ENCODE measurements around the gene TMEM25.
"Not testable (repeated sequence)": the region's sequence is repeated elsewhere in the genome, so short reads cannot be mapped to it uniquely, and the experiment has no call there.

The TMEM25 gene

DNA sequence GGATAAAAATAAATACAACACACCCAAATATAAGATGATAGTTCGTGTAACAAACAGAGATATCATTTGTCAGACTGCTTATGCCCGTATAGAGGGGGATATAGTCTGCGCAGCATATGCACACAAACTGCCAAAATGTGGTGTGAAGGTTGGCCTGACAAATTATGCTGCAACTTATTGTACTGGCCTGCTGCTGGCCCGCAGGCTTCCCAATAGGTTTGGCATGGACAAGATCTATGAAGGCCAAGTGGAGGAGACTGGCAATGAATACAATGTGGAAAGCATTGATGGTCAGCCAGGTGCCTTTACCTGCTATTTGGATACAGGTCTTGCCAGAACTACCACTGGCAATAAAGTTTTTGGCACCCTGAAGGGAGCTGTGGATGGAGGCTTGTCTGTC lies 29.8 kb downstream of the TMEM25 start:
- no peak overlapping the region for H3K4me3 ChIP-seq (ENCODE audit: low read depth, low read length)
- TF ChIP-seq, protein P1, sequence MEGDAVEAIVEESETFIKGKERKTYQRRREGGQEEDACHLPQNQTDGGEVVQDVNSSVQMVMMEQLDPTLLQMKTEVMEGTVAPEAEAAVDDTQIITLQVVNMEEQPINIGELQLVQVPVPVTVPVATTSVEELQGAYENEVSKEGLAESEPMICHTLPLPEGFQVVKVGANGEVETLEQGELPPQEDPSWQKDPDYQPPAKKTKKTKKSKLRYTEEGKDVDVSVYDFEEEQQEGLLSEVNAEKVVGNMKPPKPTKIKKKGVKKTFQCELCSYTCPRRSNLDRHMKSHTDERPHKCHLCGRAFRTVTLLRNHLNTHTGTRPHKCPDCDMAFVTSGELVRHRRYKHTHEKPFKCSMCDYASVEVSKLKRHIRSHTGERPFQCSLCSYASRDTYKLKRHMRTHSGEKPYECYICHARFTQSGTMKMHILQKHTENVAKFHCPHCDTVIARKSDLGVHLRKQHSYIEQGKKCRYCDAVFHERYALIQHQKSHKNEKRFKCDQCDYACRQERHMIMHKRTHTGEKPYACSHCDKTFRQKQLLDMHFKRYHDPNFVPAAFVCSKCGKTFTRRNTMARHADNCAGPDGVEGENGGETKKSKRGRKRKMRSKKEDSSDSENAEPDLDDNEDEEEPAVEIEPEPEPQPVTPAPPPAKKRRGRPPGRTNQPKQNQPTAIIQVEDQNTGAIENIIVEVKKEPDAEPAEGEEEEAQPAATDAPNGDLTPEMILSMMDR (IDR thresholded peaks at IDR 0.05; ENCODE audit: low read depth, low read length, missing control alignments), result no peak
- DNase-seq (ENCODE audit: low read depth), result no peak
- in situ Hi-C loops (cut with HindIII; ENCODE audit: low sequenced_read_pairs), result no loop called here

DNA sequence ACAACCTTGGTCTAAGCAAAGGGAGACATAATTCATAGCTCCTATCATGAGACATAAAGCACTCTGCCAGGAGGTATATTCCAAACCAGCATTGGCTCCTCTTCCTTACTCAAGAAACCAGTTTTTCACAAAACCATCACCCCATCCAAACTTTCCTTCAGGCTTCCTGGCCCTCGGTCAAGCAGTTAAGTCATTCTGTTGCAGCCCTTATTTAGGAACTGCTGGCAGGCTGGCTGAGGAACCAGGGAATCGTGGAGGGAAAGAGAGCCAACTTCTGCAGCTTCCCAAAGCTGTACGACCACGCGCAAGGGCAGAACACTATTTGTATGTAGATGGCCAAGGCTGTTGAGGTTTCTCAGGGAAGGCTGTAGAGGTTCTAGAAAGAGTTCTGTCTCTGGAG lies 34.1 kb downstream of the TMEM25 start:
- TF ChIP-seq, protein P1 (IDR thresholded peaks at IDR 0.05; ENCODE audit: low read depth, low read length, missing control alignments), result no peak
- in situ Hi-C loops (cut with HindIII; ENCODE audit: low sequenced_read_pairs), result no loop called here
- DNase-seq (ENCODE audit: low read depth), result no peak
- H3K4me3 ChIP-seq (ENCODE audit: low read depth, low read length), result peak overlapping the region; percentile 55

DNA sequence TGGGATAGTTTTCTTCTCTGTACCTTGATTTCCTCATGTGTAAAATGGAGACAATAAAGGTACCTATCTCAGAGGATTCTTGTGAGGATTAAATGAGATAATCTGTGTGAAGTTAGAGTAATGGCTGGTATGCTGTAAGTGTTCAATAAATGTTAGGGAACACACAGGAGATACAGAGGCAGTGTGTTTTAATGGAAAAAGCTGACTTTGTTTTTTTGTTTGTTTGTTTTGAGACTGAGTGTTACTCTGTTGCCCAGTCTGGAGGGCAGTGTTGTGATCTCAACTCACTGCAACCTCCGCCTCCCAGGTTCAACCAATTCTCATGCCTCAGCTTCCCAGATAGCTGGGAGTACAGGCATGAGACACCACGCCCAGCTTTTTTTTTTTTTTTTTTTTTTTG lies 38.7 kb downstream of the TMEM25 start:
- in situ Hi-C loops (cut with HindIII; ENCODE audit: low sequenced_read_pairs), result no loop called here

DNA sequence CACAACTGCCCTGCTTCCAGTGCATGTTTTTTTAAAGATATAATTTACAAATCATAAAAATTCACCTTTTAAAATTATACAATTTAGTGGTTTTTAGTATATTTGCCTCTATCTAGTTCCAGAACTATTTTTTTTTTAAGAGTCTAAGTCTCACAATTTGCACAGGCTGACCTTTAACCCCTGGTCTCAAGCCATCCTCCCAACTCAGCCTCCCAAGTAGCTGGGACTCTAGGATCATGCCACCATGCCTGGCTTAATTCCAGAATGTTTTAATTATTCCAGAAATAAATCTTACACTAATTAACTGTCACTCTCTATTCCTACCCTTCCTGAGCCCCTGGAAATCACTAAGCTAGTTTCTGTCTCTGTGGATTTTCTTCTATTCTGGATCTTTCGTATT lies 39.8 kb downstream of the TMEM25 start:
- DNase-seq (ENCODE audit: low read depth), result no peak
- TF ChIP-seq, protein P1 (IDR thresholded peaks at IDR 0.05; ENCODE audit: low read depth, low read length, missing control alignments), result no peak
- in situ Hi-C loops (cut with HindIII; ENCODE audit: low sequenced_read_pairs), result no loop called here
- no peak overlapping the region for H3K4me3 ChIP-seq (ENCODE audit: low read depth, low read length)

More for the DNA sequence above, 38.7 kb downstream of the TMEM25 start:
- H3K4me3 ChIP-seq (ENCODE audit: low read depth, low read length), result no peak overlapping the region
- no peak for DNase-seq (ENCODE audit: low read depth)
- TF ChIP-seq, protein P1 (IDR thresholded peaks at IDR 0.05; ENCODE audit: low read depth, low read length, missing control alignments), result no peak

DNA sequence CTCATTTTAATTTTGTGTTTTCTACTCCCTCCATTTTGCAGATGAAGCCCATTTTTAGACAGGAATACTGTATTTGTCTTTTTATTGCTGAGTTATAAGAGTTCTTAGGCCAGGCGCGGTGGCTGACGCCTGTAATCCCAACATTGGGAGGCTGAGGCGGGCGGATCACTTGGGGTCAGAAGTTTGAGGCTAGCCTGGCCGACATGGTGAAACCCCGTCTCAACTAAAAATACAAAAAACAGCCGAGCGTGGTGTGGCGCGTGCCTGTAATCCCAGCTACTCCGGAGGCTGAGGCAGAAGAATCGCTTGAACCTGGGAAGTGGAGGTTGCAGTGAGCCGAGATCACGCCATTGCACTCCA lies 40.7 kb downstream of the TMEM25 start:
- DNase-seq (ENCODE audit: low read depth); in situ Hi-C loops (cut with HindIII; ENCODE audit: low sequenced_read_pairs): not testable (repeated sequence)
- peak overlapping the region; percentile 95 for H3K4me3 ChIP-seq (ENCODE audit: low read depth, low read length)

DNA sequence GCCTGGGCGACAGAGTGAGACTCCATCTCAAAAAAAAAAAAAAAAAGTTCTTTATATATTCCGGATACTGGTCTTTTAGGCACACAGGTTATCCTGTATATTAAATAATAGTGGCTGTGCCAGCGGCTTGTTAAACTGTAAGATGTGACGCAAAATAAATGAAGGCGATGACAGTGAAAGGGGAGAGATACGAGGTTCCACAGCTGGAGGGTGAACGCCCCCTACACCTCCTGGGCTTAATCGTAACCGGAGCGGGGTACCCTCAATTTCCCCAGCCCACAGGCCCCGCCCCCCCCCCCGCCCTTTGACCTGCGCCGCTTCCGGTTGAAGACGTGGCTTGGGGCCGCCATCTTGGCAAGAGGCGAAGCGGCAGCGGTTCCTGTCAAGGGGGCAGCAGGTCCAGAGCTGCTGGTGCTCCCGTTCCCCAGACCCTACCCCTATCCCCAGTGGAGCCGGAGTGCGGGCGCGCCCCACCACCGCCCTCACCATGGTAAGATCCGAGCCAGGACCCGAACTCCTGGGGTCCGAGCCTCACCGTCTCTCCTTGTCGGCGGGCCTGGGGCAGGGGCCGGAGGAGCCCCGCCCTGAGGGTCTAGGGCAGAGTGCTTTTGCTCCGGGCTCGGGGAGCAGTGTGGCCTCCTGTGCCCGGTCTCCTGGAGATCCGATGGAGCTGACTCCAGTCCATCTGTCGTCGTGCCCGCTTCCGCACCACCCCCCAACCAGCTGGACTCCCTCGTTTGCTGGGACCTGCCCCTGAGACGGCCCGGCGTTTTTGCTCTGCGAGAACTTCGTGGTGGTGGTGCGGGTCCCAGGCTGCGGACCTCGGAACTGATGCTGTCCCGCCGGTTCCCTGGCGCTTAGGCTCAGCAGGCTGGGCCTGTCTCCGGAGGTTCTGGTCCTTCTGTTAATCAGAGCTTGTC lies 41.3 kb downstream of the TMEM25 start, which contains the start of gene ARCN1:
ARCN1 (plus strand) TSS at position 349 of the 920 bp plus-strand sequence; CDS start at position 488, 139 bp downstream.
- peak within 1 kb of the TSS; percentile 95 for H3K4me3 ChIP-seq (ENCODE audit: low read depth, low read length)
- TF ChIP-seq, protein P1 (IDR thresholded peaks at IDR 0.05; ENCODE audit: low read depth, low read length, missing control alignments), result no peak
- DNase-seq (ENCODE audit: low read depth), result peak; percentile 38
- in situ Hi-C loops (cut with HindIII; ENCODE audit: low sequenced_read_pairs), result no loop called here

DNA sequence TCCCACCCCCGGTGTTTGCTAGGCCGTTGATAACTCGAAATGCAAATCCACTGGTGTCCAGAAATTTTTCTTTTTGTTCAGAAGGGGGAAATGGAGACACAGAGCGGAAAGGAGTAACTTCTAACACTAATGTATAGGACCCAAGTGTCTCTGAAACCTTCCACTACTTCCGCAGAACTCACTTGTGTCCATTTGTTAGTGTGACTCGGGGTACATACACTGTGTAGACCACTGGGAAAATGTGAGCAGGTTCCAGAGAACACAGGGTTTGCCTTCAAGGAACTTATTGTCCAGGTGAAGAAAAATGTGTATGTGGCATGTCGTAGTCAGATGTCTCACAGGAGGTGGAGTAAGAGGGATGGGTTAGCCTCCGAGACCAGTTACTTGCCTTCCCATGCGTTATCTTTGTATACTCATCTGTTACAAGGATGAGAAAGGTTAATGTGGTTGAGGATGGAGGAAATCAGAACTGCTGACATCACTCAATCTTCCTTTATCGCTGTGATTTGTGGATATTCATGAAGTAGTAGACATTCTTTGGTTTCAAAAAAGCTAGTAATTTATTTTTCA lies 42.1 kb downstream of the TMEM25 start:
- in situ Hi-C loops (cut with HindIII; ENCODE audit: low sequenced_read_pairs), result no loop called here
- H3K4me3 ChIP-seq (ENCODE audit: low read depth, low read length), result peak overlapping the region; percentile 95
- TF ChIP-seq, protein P1 (IDR thresholded peaks at IDR 0.05; ENCODE audit: low read depth, low read length, missing control alignments), result no peak
- no peak for DNase-seq (ENCODE audit: low read depth)

All from astrocyte of the cerebellum (primary cell).